ENCODE results near the gene P2RX2.

DNA sequence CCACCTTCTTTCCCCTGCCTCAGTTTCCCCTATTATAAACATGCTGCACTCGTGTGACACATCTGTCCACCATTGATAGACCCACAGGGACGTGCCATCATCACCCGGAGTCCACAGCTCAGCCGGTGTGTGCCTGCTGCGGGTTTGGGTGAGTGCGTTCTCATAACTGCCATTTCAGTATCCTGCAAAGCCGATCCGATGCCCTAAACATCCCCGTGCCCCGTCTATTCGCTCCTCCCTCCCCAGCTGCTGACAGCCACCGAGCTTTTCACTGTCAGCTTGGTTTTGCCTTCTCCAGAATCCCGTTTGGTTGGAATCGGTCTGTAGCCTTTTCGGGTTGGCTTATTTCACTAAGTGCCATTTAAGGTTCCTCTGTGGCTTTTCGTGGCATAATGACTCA is 12.1 kb upstream of the P2RX2 start:
- TF ChIP-seq CTCF (conservative IDR thresholded peaks at IDR 0.05 in 1 of 2, IDR thresholded peaks at IDR 0.05 in 1 of 2; ENCODE audit: low read depth in 1 of 2, low read length in 2 of 2): no peak
- TF ChIP-seq EZH2 (IDR thresholded peaks at IDR 0.05; ENCODE audit: low read length, missing control alignments): no peak

Data from fibroblast of lung (primary cell).